Measurements from ENCODE around the gene CLDN7. TPM values are rescaled to one million over a fixed set of nuclear protein-coding genes. Genes with fewer than 3 reads are reported as not detected.

CLDN7 gene
- total RNA-seq, 1 donor from 2014 or later, result 200 TPM

DNA sequence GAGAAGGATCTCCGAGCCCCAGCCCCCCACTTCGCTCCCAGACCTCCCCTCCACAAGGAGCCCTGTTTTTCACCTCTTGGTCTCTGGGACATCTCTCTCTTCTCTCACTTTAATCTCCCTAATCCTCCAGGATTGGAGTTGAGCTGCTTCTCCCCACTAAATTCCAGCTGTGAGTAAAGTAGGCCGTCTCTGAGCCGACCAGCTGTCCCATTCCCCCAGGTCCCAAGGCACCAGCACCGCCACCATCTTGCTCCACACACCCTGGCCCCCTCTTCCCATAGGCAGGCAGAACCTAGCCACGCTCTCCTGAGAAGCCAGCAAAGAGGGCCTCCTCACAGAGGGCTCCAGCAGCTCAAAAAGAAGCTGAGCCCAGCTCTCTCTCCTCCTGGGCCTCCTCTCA lies 43.5 kb downstream of the CLDN7 start:
- peak overlapping the region; percentile 66 for H3K4me3 ChIP-seq (ENCODE audit: low read depth, low read length)
- TF ChIP-seq, protein P1, sequence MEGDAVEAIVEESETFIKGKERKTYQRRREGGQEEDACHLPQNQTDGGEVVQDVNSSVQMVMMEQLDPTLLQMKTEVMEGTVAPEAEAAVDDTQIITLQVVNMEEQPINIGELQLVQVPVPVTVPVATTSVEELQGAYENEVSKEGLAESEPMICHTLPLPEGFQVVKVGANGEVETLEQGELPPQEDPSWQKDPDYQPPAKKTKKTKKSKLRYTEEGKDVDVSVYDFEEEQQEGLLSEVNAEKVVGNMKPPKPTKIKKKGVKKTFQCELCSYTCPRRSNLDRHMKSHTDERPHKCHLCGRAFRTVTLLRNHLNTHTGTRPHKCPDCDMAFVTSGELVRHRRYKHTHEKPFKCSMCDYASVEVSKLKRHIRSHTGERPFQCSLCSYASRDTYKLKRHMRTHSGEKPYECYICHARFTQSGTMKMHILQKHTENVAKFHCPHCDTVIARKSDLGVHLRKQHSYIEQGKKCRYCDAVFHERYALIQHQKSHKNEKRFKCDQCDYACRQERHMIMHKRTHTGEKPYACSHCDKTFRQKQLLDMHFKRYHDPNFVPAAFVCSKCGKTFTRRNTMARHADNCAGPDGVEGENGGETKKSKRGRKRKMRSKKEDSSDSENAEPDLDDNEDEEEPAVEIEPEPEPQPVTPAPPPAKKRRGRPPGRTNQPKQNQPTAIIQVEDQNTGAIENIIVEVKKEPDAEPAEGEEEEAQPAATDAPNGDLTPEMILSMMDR (conservative IDR thresholded peaks at IDR 0.05; ENCODE audit: low read depth, low read length), result no peak
- no peak for DNase-seq (ENCODE audit: low read depth)

GRCh38 chr17:7218166-7218565 lies 44.1 kb downstream of the CLDN7 start:
- TF ChIP-seq, protein P1 (conservative IDR thresholded peaks at IDR 0.05; ENCODE audit: low read depth, low read length), result no peak
- H3K4me3 ChIP-seq (ENCODE audit: low read depth, low read length), result no peak overlapping the region
- DNase-seq (ENCODE audit: low read depth), result no peak

GRCh38 chr17:7217113-7217987 lies 44.9 kb downstream of the CLDN7 start:
- H3K4me3 ChIP-seq (ENCODE audit: low read depth, low read length), result peak overlapping the region; percentile 65
- no peak for DNase-seq (ENCODE audit: low read depth)
- TF ChIP-seq, protein P1 (conservative IDR thresholded peaks at IDR 0.05; ENCODE audit: low read depth, low read length), result no peak

DNA sequence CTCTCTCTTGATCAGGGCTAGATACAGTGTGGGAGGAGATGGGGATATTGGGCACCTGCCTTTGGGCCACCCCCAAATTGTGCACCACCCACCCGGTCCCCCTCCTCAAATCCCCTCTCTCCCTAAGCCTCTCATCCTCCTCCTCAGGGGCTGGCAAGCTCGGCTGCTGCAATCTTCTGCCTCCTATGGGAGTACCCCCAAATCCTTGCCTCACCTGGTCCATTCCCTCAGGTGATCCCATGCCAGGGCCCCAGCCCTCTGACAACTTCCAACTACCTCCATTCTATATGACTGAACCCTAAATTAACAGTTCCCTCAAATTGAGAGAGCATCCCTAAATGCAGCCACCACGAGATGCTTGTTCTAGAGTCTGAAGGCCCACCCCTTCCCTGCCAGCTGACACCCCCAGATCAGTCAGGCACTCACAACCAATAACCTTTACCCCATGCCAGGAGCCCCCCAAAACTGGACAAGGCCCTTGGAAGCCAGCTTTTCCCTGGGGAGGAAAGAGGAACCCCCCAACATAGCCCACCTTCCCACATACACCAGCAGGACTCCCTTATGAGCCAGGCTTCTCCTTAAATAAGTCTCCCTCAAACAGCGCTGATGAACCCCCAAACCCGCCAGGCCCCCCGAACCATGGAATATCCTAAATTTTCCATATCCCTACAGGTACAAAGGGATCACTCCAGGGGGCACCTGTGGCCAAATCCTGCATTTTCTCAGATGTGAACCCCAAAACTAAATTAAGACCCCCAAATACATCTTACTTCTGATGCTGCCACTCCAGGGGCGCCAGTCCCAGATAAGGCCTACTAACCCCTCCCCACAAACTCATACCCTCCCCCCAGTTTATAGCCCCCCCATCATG lies 45.8 kb downstream of the CLDN7 start:
- no peak for DNase-seq (ENCODE audit: low read depth)
- TF ChIP-seq, protein P1 (conservative IDR thresholded peaks at IDR 0.05; ENCODE audit: low read depth, low read length), result no peak
- peak overlapping the region; percentile 65 for H3K4me3 ChIP-seq (ENCODE audit: low read depth, low read length)

DNA sequence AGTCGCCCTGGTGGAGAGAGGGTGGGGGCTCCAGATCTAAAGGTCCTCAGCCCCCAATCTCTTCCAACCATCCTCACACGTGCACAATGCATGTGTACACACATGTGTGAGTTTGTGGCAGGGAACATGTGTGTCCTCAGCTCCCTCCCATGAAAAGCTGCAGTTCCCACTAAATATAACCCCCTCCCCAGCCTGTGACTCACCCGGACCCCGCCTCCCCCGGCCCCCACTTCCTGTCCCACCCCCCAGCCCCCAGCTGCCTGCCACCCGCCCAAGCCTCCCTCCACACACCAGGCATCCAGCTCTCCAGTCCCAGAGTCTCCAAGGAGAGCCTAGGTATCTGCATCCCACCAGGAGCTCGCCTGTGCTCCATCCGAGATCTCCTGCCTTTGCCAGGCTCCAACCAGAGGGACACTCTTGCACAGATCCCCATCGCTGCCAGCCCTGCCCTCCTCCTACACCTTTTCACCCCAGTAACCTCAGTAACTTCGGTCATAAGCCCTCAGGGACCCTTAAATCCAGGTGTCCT lies 46.6 kb downstream of the CLDN7 start:
- peak overlapping the region; percentile 65 for H3K4me3 ChIP-seq (ENCODE audit: low read depth, low read length)

GRCh38 chr17:7215136-7215638 lies 47.1 kb downstream of the CLDN7 start:
- peak; percentile 68 for DNase-seq (ENCODE audit: low read depth)
- H3K4me3 ChIP-seq (ENCODE audit: low read depth, low read length), result no peak overlapping the region

More for the DNA sequence above, 46.6 kb downstream of the CLDN7 start:
- DNase-seq (ENCODE audit: low read depth), result no peak
- TF ChIP-seq, protein P1 (conservative IDR thresholded peaks at IDR 0.05; ENCODE audit: low read depth, low read length), result no peak

More at GRCh38 chr17:7215136-7215638, 47.1 kb downstream of the CLDN7 start:
- TF ChIP-seq, protein P1 (conservative IDR thresholded peaks at IDR 0.05; ENCODE audit: low read depth, low read length), result no peak

All from epithelial cell of proximal tubule (primary cell).